ENCODE results near the gene ORAI2.
"Not testable (repeated sequence)": the region's sequence is repeated elsewhere in the genome, so short reads cannot be mapped to it uniquely, and the experiment has no call there.

Gene ORAI2

GRCh38 chr7:102478314-102479208, 45.2 kb downstream of the ORAI2 start, which contains the start of gene POLR2J:
TSS of gene POLR2J (minus strand) at chr7:102478922. CDS start at chr7:102478860, 62 bp downstream.
- not testable (repeated sequence) for H3F3A ChIP-seq (ENCODE audit: insufficient read depth, low read length); H4K20me1 ChIP-seq (ENCODE audit: insufficient read depth, low read length); H3K9me2 ChIP-seq (ENCODE audit: low read depth, low read length); H3K79me2 ChIP-seq (ENCODE audit: insufficient read depth, low read length); H3K4me1 ChIP-seq (ENCODE audit: insufficient read depth, low read length, severe bottlenecking); H3K9me3 ChIP-seq (ENCODE audit: low read length); H3K27me3 ChIP-seq (ENCODE audit: insufficient read depth, low read length); H2AFZ ChIP-seq (ENCODE audit: low read length); H3K36me3 ChIP-seq (ENCODE audit: insufficient read depth, low read length)
- Histone ChIP-seq H3K27ac (ENCODE audit: low read depth, low read length, poor library complexity, severe bottlenecking) (peak within 1 kb of the TSS; percentile 36), H3K4me3 (ENCODE audit: low read depth, low read length, poor library complexity, severe bottlenecking) (peak within 1 kb of the TSS; percentile 58), H3K9ac (ENCODE audit: low read length) (peak within 1 kb of the TSS; percentile 58; the same call in 1 of the 2 replicates), H3K4me2 (ENCODE audit: low read length) (peak within 1 kb of the TSS; percentile 56; the same call in 1 of the 2 replicates)
- TF ChIP-seq, protein P1, sequence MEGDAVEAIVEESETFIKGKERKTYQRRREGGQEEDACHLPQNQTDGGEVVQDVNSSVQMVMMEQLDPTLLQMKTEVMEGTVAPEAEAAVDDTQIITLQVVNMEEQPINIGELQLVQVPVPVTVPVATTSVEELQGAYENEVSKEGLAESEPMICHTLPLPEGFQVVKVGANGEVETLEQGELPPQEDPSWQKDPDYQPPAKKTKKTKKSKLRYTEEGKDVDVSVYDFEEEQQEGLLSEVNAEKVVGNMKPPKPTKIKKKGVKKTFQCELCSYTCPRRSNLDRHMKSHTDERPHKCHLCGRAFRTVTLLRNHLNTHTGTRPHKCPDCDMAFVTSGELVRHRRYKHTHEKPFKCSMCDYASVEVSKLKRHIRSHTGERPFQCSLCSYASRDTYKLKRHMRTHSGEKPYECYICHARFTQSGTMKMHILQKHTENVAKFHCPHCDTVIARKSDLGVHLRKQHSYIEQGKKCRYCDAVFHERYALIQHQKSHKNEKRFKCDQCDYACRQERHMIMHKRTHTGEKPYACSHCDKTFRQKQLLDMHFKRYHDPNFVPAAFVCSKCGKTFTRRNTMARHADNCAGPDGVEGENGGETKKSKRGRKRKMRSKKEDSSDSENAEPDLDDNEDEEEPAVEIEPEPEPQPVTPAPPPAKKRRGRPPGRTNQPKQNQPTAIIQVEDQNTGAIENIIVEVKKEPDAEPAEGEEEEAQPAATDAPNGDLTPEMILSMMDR (IDR thresholded peaks at IDR 0.05; ENCODE audit: low read length), result peak; percentile 15; the same call in 1 of the 2 replicates

DNA sequence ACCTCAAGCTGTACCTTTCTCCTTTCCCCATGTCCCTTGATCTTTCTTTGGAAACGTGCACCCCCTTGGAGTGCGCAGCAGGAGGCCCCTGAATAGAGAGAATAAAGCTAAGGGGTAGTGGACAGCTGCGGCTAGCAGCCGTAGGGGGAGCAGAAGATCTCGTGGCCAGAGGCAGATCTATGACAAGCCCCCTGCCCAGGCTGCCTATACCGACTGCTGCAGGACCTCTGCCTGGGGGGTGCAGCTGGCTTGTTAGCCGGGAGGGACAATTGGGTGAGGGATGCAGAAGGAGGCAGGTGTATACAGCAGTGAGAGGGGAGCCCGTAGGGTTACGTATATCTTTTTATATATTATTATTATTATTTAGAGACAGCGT, 45.8 kb downstream of the ORAI2 start:
- not testable (repeated sequence) for H3K9ac ChIP-seq (ENCODE audit: low read length); H3K36me3 ChIP-seq (ENCODE audit: insufficient read depth, low read length); H3K4me1 ChIP-seq (ENCODE audit: insufficient read depth, low read length, severe bottlenecking); H3K4me3 ChIP-seq (ENCODE audit: low read depth, low read length, poor library complexity, severe bottlenecking); H4K20me1 ChIP-seq (ENCODE audit: insufficient read depth, low read length); H2AFZ ChIP-seq (ENCODE audit: low read length); H3K79me2 ChIP-seq (ENCODE audit: insufficient read depth, low read length); H3F3A ChIP-seq (ENCODE audit: insufficient read depth, low read length); H3K27me3 ChIP-seq (ENCODE audit: insufficient read depth, low read length); H3K9me2 ChIP-seq (ENCODE audit: low read depth, low read length); H3K9me3 ChIP-seq (ENCODE audit: low read length)
- H3K27ac ChIP-seq (ENCODE audit: low read depth, low read length, poor library complexity, severe bottlenecking), result peak overlapping the region; percentile 36
- H3K4me2 ChIP-seq (ENCODE audit: low read length), result peak overlapping the region; percentile 52; the same call in 1 of the 2 replicates

- H3K9me2 ChIP-seq (ENCODE audit: low read depth, low read length); H3K27me3 ChIP-seq (ENCODE audit: insufficient read depth, low read length); H2AFZ ChIP-seq (ENCODE audit: low read length): not testable (repeated sequence)
Observed at GRCh38 chr7:102479982-102480637, 46.7 kb downstream of the ORAI2 start.

GRCh38 chr7:102481962-102482361, 48.6 kb downstream of the ORAI2 start:
- not testable (repeated sequence) for H2AFZ ChIP-seq (ENCODE audit: low read length); H3K4me1 ChIP-seq (ENCODE audit: insufficient read depth, low read length, severe bottlenecking); H3K4me3 ChIP-seq (ENCODE audit: low read depth, low read length, poor library complexity, severe bottlenecking); H3K36me3 ChIP-seq (ENCODE audit: insufficient read depth, low read length); H3F3A ChIP-seq (ENCODE audit: insufficient read depth, low read length); H3K9me2 ChIP-seq (ENCODE audit: low read depth, low read length); H3K27me3 ChIP-seq (ENCODE audit: insufficient read depth, low read length); H3K9me3 ChIP-seq (ENCODE audit: low read length); H3K4me2 ChIP-seq (ENCODE audit: low read length); H4K20me1 ChIP-seq (ENCODE audit: insufficient read depth, low read length); H3K9ac ChIP-seq (ENCODE audit: low read length); H3K79me2 ChIP-seq (ENCODE audit: insufficient read depth, low read length); H3K27ac ChIP-seq (ENCODE audit: low read depth, low read length, poor library complexity, severe bottlenecking)

More at GRCh38 chr7:102479982-102480637, 46.7 kb downstream of the ORAI2 start:
- not testable (repeated sequence) for H3K4me2 ChIP-seq (ENCODE audit: low read length); H3K79me2 ChIP-seq (ENCODE audit: insufficient read depth, low read length); H3K27ac ChIP-seq (ENCODE audit: low read depth, low read length, poor library complexity, severe bottlenecking); H3K9me3 ChIP-seq (ENCODE audit: low read length); H3K4me1 ChIP-seq (ENCODE audit: insufficient read depth, low read length, severe bottlenecking); H3K9ac ChIP-seq (ENCODE audit: low read length); H4K20me1 ChIP-seq (ENCODE audit: insufficient read depth, low read length); H3F3A ChIP-seq (ENCODE audit: insufficient read depth, low read length); H3K4me3 ChIP-seq (ENCODE audit: low read depth, low read length, poor library complexity, severe bottlenecking); H3K36me3 ChIP-seq (ENCODE audit: insufficient read depth, low read length)
- TF ChIP-seq, protein P1 (IDR thresholded peaks at IDR 0.05; ENCODE audit: low read length), result peak; percentile 36

- H3K27me3 ChIP-seq (ENCODE audit: insufficient read depth, low read length); H3K9me2 ChIP-seq (ENCODE audit: low read depth, low read length); H3F3A ChIP-seq (ENCODE audit: insufficient read depth, low read length); H3K79me2 ChIP-seq (ENCODE audit: insufficient read depth, low read length); H3K4me1 ChIP-seq (ENCODE audit: insufficient read depth, low read length, severe bottlenecking); H3K4me3 ChIP-seq (ENCODE audit: low read depth, low read length, poor library complexity, severe bottlenecking); H3K36me3 ChIP-seq (ENCODE audit: insufficient read depth, low read length); H3K27ac ChIP-seq (ENCODE audit: low read depth, low read length, poor library complexity, severe bottlenecking); H3K9ac ChIP-seq (ENCODE audit: low read length); H3K9me3 ChIP-seq (ENCODE audit: low read length); H2AFZ ChIP-seq (ENCODE audit: low read length); H4K20me1 ChIP-seq (ENCODE audit: insufficient read depth, low read length); H3K4me2 ChIP-seq (ENCODE audit: low read length): not testable (repeated sequence)
Observed at GRCh38 chr7:102484317-102484716, 50.9 kb downstream of the ORAI2 start.

GRCh38 chr7:102490529-102491075, 57.2 kb downstream of the ORAI2 start:
- H4K20me1 ChIP-seq (ENCODE audit: insufficient read depth, low read length); H3K4me2 ChIP-seq (ENCODE audit: low read length); H3K9me2 ChIP-seq (ENCODE audit: low read depth, low read length); H3K9me3 ChIP-seq (ENCODE audit: low read length); H3K4me3 ChIP-seq (ENCODE audit: low read depth, low read length, poor library complexity, severe bottlenecking); H3F3A ChIP-seq (ENCODE audit: insufficient read depth, low read length); H3K36me3 ChIP-seq (ENCODE audit: insufficient read depth, low read length); H3K27me3 ChIP-seq (ENCODE audit: insufficient read depth, low read length); H2AFZ ChIP-seq (ENCODE audit: low read length); H3K4me1 ChIP-seq (ENCODE audit: insufficient read depth, low read length, severe bottlenecking); H3K79me2 ChIP-seq (ENCODE audit: insufficient read depth, low read length); H3K9ac ChIP-seq (ENCODE audit: low read length); H3K27ac ChIP-seq (ENCODE audit: low read depth, low read length, poor library complexity, severe bottlenecking): not testable (repeated sequence)

Measured in OCI-LY1 (cell line).